Measurements from ENCODE around the gene M1AP. TPM values are rescaled to one million over a fixed set of nuclear protein-coding genes. Genes with fewer than 3 reads are reported as not detected.

The M1AP gene
- total and polyA plus RNA-seq, 2 of the 4 experiments (the other 2 are of a cell fraction): 0.03 TPM; not detected in 1

GRCh38 chr2:74618410-74619083 is 29.6 kb downstream of the M1AP start:
- ChIA-PET CTCF (interaction anchor here (0.6 kb wide), 1 partner anchor 581 kb away, joined by 3 read pairs; the partner anchor contains the start of gene TACR1), POLR2A (ENCODE audit: unreplicated experiment) (no interaction called here)
- Histone ChIP-seq H3K9ac (ENCODE audit: low read depth, low read length) (no peak overlapping the region), H2BK20ac (ENCODE audit: low read depth, low read length) (no peak overlapping the region), H3K27ac (ENCODE audit: insufficient read depth, low read length) (no peak overlapping the region), H3K9me1 (ENCODE audit: insufficient read depth, low read length) (no peaks in the 10 kb centered on the region), H2AK9ac (replicated peaks; ENCODE audit: low read depth, low read length, poor library complexity) (no peak overlapping the region), H2BK120ac (ENCODE audit: low read depth, low read length) (no peak overlapping the region), H2BK15ac (ENCODE audit: low read depth, low read length) (no peak overlapping the region), H4K8ac (ENCODE audit: low read depth in 2 of 2, low read length in 2 of 2) (no peak overlapping the region), H2AK5ac (ENCODE audit: low read depth, low read length) (no peak overlapping the region), H3K36me3 (ENCODE audit: control insufficient read depth, insufficient read depth, low read length) (no peaks in the 10 kb centered on the region), H3K18ac (ENCODE audit: low read depth, low read length) (no peak overlapping the region), H3K9me3 (ENCODE audit: control insufficient read depth, insufficient read depth, low read length) (no peaks in the 10 kb centered on the region; the same call in 1 of the 2 replicates), H3K4ac (ENCODE audit: low read depth, low read length) (no peak overlapping the region), H2AFZ (replicated peaks; ENCODE audit: low read length, poor library complexity) (no peak overlapping the region), H3K79me1 (ENCODE audit: low read depth in 1 of 2, low read length in 2 of 2) (no peaks in the 10 kb centered on the region), H2BK5ac (ENCODE audit: low read depth, low read length, poor library complexity, severe bottlenecking) (no peak overlapping the region), H3K14ac (replicated peaks; ENCODE audit: low read depth, low read length) (no peak overlapping the region), H3K4me1 (ENCODE audit: control insufficient read depth, insufficient read depth, low read length) (no peaks in the 10 kb centered on the region), H4K91ac (ENCODE audit: insufficient read depth, low read depth, low read length) (no peak overlapping the region), H3K23ac (ENCODE audit: low read depth, low read length) (no peak overlapping the region), H3K4me3 (ENCODE audit: insufficient read depth, low read depth, low read length) (no peak overlapping the region), H3K27me3 (ENCODE audit: control insufficient read depth, insufficient read depth, low read length) (peaks cover 44% of the 10 kb centered on the region), H4K5ac (ENCODE audit: low read depth, low read length) (no peak overlapping the region), H3K56ac (ENCODE audit: extremely low read depth, insufficient read depth, low read length) (no peak overlapping the region), H3K4me2 (ENCODE audit: low read depth, low read length) (no peak overlapping the region), H4K20me1 (ENCODE audit: insufficient read depth, low read length) (no peaks in the 10 kb centered on the region)
- no CpG with 5 or more reads among the region's 6 CpGs for WGBS, 2 experiments (ENCODE audit: extremely low coverage in 2 of 2, insufficient read length in 1 of 2)
- intact Hi-C loops (cut with micrococcal nuclease): no loop called here
- dilution Hi-C loops (cut with HindIII; ENCODE audit: low sequenced_read_pairs, unreplicated experiment): no loop called here
- in situ Hi-C loops (cut with MboI; ENCODE audit: low sequenced_read_pairs): no loop called here
- no peak for DNase-seq
- no peak for ATAC-seq (ENCODE audit: low read depth)
- no peak for TF ChIP-seq RCOR1 (IDR thresholded peaks at IDR 0.05; ENCODE audit: insufficient replicate concordance, low read length)
- TF ChIP-seq SMC3 (IDR thresholded peaks at IDR 0.05; ENCODE audit: low read depth, low read length): no peak
- TF ChIP-seq CHD1 (IDR thresholded peaks at IDR 0.05; ENCODE audit: low read depth, low read length): no peak
- no peak for TF ChIP-seq NFE2L2 (IDR thresholded peaks at IDR 0.05; ENCODE audit: low read depth, low read length)
- BruUV-seq (replicated peaks): no TSS peak
